ENCODE measurements around the gene SLIT1.

SLIT1 gene

DNA sequence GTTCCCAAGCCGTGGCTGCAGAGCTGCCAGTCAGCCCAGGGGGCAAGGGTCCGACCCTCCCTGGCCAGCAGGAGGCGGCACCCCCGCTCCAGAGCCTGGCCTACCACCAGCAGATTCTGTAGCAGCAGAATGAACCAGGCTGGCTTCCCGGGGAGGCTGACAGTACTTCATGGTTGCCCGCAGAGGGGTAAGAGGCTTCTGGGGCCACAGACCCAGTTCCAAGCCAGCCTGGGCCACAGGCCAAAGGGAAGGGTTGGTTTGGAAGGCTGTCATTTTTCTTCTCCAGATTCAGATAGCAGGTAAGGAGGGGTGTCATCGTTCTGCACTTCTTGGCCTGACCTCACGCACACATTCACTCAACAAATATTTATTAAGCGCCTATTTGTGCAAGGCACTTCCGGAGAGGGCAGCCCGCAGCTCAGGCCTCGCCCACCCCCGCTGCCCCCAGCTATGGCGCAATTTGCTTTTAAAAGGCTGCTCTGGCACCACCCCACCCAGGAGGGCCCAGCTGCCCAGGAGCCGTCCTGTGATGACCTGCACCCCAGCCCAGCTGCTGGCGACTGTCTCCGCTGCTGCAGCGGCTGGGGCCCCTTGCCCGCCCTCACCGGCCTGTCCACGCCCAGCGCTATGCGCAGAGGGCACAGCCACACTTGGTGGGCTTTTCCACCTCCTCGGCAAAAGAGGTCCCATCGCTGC, 185.1 kb downstream of the SLIT1 start:
- DNase-seq (ENCODE audit: low read depth) = no peak

DNA sequence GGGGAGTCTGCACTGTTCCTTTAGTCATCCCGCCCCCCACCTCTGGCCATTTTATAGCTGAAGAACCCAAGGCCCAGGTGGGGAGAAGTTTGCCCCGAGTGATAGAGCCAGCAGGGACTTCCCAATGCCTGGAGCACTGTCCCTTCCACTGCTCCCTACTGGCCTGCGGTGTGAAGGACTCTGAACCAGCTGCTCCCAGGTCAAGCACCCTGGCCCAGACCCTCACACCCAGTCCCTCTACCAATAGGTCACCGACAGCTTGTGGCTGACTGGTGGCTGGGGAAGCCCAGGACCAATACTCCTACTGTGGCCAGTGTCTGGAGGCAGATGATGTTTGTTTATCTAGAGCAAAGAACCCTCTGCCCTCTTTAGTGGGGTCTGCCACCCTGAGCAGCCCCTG, 185.8 kb downstream of the SLIT1 start:
- no peak for DNase-seq (ENCODE audit: low read depth)

- DNase-seq (ENCODE audit: low read depth) = no peak
Measured at GRCh38 chr10:96999337-96999736, 186.4 kb downstream of the SLIT1 start.

DNA sequence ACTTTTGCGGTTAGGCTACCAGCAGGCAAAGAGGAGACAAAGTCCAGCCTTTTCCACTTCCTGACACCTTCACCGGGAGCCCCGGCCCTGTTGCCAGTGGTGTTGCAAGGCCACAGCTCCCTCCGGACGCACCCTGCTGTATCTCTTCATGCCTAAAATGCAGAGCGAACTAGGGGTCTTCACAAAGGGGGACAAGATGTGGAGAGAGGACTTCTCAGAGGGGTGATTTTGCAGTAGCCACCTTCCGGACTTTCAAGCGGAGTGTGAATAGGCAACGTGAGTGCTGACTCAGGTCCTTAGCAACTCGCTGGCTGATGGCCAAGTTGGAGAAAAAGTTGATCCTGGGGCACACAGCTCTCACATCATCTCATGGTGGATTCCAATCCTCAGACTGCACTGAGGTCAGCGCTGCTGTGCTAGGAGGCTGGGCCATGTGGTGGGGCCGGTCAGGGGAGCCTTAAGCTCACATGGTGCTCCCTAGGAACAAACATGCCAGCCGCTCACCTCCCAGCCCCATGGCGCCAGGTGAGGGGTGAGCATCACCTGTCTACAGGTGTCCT, 187.3 kb downstream of the SLIT1 start:
- peak; percentile 97 for DNase-seq (ENCODE audit: low read depth)

GRCh38 chr10:96996275-96996965, 189.3 kb downstream of the SLIT1 start:
- no peak for DNase-seq (ENCODE audit: low read depth)

DNA sequence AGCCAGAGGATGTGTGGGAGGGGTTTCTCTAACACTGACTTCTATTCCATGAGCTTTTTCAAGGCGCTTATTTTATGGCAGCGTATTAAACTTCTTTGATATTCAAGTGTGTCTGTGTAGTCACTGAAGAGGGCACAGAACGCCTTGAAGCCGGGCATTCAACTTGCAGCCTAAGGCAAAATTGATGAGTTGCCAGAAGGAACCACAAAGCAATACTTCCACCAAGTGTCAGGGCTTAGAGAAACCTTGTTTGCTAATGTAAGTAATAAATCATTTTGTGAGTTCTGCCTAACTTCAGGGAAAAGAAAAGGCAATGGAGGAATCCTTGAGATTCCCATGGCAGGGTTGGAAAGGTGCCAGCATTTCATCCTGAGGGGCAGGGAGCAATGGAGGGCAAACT, 189.9 kb downstream of the SLIT1 start:
- peak; percentile 45 for DNase-seq (ENCODE audit: low read depth)

GRCh38 chr10:96992721-96993120, 193.0 kb downstream of the SLIT1 start:
- DNase-seq (ENCODE audit: low read depth) = no peak

- peak; percentile 92 for DNase-seq (ENCODE audit: low read depth)
Measured at GRCh38 chr10:96991313-96991841, 194.4 kb downstream of the SLIT1 start.

- DNase-seq (ENCODE audit: low read depth) = no peak
Measured at GRCh38 chr10:96988426-96988825, 197.3 kb downstream of the SLIT1 start.

DNA sequence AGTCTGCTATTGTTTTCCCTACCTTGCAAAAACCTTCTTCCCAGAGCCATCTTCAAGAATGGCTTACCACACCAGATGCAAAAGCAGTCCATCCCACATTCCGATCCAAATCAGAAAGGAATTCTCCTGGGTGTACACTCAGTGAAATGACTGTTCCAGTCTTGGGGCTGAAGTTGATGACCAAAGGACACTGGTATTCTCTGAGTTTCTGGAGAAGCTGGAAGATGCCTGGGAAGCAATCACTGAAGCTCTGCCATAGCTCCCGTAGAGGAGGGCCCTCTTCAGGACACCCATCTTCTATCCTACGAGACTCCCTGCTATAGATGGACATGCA, 197.9 kb downstream of the SLIT1 start:
- no peak for DNase-seq (ENCODE audit: low read depth)

- DNase-seq (ENCODE audit: low read depth) = no peak
Measured at GRCh38 chr10:96987141-96987841, 198.5 kb downstream of the SLIT1 start.

- DNase-seq (ENCODE audit: low read depth) = no peak
Measured at GRCh38 chr10:96986200-96986856, 199.4 kb downstream of the SLIT1 start.

DNA sequence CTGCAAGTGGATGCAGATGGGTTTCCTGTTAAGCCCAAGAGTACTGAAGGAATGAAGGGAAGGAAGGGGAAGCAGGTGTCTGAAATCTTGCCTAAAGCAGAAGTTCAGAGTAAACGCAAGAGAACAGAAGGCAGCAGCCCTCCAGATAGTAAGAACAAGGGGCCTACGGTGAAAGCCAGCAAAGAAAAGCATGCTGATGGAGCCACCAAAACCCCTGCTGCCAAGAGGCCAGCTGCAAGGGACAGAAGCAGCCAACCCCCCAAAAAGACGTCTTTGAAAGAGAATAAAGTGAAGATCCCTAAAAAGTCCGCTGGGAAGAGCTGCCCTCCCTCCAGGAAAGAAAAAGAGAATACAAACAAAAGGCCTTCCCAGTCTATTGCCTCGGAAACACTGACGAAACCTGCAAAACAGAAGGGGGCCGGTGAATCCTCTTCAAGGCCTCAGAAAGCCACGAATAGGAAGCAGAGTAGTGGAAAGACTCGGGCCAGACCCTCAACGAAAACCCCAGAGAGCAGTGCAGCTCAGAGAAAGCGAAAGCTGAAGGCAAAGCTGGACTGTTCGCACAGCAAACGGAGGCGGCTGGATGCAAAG, 201.1 kb downstream of the SLIT1 start:
- DNase-seq (ENCODE audit: low read depth) = no peak

DNA sequence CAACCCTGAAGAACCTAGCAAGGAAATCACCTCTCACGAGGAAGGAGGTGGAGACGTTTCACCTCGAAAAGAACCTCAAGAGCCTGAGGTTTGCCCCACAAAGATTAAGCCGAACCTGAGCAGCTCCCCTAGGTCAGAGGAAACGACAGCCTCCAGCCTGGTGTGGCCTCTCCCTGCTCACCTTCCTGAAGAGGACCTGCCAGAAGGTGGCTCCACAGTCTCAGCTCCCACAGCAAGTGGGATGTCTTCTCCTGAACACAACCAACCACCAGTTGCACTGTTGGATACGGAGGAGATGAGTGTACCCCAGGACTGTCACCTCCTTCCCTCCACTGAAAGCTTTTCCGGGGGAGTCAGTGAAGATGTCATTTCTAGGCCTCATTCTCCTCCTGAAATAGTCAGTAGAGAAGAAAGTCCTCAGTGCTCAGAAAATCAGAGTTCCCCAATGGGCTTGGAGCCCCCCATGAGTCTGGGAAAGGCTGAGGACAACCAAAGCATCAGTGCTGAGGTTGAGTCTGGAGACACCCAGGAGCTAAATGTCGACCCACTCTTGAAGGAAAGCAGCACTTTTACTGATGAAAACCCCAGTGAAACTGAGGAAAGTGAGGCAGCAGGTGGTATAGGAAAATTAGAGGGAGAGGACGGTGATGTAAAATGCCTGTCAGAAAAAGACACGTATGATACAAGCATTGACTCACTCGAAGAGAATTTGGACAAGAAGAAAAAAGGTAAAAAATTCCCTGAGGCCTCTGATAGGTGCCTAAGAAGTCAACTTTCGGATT, 203.4 kb downstream of the SLIT1 start:
- no peak for DNase-seq (ENCODE audit: low read depth)

DNA sequence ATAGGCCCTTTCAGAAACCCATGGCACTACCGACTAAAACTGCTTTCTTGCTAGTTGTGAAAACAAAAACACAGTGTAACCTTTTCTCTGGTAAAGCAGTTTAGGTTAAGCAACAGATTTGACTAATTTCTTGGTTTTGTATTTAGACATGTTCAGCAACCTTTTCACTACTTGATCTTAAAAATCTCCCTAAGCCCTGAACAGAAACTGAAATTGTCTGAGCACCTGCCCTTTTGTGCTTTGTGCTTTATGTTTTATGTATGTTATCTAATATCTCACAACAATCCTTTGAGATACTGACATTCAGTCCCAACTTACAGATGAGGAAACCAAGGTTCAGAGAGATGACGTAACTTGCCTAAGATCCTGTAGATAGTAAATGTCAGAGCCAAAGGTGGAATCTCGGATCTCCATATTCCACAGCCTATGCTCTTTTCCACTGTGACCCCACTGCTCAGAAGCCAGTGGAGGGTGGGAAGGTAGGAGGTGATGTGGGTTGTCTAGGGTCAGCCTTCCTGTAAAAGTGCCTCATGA, 207.1 kb downstream of the SLIT1 start:
- no peak for DNase-seq (ENCODE audit: low read depth)

DNA sequence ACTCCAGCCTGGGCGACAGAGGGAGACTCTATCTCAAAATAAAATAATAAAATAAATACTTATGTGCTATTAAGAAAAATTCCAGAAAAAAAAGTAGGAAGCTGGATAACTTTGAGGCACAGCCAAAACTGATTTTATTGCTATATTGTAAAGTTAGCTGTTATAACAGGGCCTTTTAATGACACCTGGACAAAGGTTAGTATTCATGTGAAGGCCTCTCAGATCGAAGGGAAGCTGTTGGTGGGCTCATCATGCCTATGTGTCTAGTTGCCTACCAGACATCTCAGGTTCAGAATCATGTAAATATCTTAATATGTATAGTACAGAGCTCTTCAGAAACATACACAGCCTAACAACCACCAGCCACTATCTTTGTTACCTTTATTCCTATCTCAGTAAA, 210.6 kb downstream of the SLIT1 start:
- no peak for DNase-seq (ENCODE audit: low read depth)

GRCh38 chr10:96973809-96974747, 211.7 kb downstream of the SLIT1 start:
- peak; percentile 56 for DNase-seq (ENCODE audit: low read depth)

- no peak for DNase-seq (ENCODE audit: low read depth)
Measured at GRCh38 chr10:96972264-96972663, 213.5 kb downstream of the SLIT1 start.

- DNase-seq (ENCODE audit: low read depth) = no peak
Measured at GRCh38 chr10:96971324-96971723, 214.4 kb downstream of the SLIT1 start.

All from iris pigment epithelial cell (primary cell).